ENCODE measurements around the gene PADI3.
"Not testable (repeated sequence)": the region's sequence is repeated elsewhere in the genome, so short reads cannot be mapped to it uniquely, and the experiment has no call there.

PADI3 gene

DNA sequence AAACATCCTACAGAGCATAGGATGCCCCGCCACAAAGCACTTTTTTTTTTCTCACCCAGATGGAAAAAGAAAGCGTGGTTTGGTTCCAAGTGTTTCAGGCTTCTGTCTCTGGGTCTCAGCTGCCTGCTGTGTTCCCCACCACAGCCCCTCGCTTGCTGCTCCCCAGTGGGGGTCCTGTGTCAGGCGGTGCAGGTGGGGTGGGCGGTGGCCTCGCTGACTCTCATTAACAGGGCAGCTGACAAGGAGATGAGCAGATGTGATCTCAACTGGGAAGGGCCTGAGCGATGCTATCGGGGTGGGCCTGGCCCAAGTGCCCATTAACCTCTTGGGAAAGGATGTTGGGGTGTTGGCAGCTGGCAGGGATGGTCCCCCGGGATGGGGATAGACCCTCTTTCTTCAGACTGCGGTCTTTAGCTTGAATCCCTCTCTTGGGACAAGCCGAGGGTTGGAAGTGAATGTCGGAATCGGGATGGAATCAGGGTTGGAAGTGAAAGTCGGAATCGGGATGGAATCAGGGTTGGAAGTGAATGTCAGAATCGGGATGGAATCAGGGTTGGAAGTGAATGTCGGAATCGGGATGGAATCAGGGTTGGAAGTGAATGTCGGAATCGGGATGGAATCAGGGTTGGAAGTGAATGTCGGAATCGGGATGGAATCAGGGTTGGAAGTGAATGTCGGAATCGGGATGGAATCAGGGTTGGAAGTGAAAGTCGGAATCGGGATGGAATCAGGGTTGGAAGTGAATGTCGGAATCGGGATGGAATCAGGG lies 7.7 kb upstream of the PADI3 start:
- not testable (repeated sequence) for DNase-seq (ENCODE audit: low spot score)

DNA sequence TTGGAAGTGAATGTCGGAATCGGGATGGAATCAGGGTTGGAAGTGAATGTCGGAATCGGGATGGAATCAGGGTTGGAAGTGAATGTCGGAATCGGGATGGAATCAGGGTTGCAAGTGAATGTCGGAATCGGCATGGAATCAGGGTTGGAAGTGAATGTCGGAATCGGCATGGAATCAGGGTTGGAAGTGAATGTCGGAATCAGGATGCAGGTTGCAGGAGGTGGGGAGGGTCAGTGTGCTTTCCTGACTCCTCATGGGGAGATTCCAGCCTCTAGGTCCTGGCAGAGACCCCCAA lies 7.2 kb upstream of the PADI3 start:
- DNase-seq (ENCODE audit: low spot score) = not testable (repeated sequence)

GRCh38 chr1:17243274-17243673 lies 5.6 kb upstream of the PADI3 start:
- no peak for DNase-seq (ENCODE audit: low spot score)

- no peak for DNase-seq (ENCODE audit: low spot score)
These were observed 3.8 kb upstream of the PADI3 start for GRCh38 chr1:17244821-17245740.

GRCh38 chr1:17245816-17246325 lies 3.0 kb upstream of the PADI3 start:
- DNase-seq (ENCODE audit: low spot score) = no peak

DNA sequence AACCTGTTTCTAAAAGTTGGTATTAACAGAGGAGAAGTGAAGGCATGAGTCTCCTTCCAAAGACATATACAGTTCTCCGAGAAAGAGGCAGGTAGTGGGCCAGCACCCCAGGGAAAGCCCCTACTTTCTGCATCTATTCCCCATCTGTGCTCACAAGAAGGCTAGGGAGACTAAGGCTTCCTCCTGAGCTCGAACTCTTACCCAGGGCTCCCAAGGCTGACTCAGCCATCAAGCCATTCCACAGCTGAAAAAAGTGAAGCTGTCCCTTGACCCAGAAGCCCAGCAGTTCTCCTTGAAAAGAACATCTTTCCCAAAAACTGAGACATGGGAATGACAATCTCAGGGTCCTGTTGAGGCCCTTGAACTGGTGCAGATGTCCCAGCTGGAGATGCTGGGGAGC lies 1.9 kb upstream of the PADI3 start:
- DNase-seq (ENCODE audit: low spot score) = no peak

- DNase-seq (ENCODE audit: low spot score) = no peak
These were observed 1.7 kb downstream of the PADI3 start for GRCh38 chr1:17250601-17251000.

DNA sequence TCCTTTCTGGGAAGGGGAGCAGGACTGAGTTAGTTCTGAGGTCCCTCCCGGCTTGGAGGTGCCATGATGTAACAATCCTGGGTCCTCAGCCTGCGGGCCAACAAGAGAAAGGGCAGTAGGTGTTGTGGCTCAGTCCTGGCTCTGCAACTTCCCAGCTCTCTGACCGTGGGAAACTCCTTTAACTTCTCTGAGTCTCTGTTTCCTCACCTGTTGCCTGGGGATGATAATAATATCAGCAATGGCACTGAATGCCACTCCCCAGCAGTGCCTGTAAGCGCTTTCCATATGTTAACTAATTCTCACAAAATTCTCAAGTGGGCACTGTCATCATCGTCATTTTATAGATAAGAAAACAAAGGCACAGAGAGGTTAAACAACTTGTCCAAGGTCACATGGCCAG lies 2.3 kb downstream of the PADI3 start:
- DNase-seq (ENCODE audit: low spot score) = no peak

- DNase-seq (ENCODE audit: low spot score) = no peak
These were observed 2.9 kb downstream of the PADI3 start for GRCh38 chr1:17251701-17252376.

GRCh38 chr1:17255336-17255735 lies 6.4 kb downstream of the PADI3 start:
- DNase-seq (ENCODE audit: low spot score) = no peak

DNA sequence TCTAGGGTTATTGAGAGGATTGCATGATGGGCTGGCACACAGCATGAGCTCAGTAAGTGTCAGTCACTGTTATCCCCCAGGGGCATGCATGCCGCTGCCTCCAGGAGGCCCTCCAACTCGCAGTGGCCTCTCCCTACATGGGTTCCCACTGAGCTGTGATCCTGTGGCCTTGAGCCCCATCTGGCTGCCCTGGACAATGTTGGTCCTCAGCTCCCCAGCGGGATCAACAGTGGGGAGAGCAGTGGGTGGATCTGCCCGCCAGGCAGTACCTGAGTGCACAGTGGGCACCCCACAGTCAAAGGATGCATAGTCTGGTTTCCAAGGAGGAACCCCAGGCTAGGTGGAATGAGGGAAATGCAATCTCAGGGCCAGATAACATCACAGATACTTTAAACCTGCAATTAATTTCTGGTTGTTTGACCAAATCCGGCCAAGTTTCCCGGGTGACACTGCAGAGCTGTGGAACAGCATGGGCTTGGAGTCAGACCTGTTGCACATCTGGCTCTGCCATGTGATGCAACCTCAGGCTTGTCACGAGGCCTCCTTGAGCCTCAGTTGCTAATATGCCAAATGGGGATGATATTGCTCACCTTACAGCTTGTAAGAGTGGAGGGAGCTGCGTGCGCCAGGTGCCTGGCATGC lies 9.3 kb downstream of the PADI3 start:
- no peak for DNase-seq (ENCODE audit: low spot score)

DNA sequence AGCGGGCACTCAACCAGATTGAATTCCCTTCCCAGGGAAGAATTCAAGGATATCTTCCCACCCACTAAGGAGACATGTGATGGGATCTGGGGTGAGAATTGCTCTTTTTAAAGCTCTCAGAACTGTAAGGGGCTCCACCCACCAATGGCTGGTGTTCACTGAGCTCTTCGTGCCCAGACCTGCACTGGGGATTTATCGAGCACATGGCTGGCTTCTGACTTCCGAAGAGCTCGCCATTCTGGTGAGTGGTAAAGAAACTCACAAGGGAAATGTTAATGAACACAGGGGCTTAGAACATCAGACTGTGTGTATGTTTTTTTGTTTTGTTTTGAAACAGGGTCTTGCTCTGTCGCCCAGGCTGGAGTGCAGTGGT lies 9.8 kb downstream of the PADI3 start:
- no peak for DNase-seq (ENCODE audit: low spot score)

DNA sequence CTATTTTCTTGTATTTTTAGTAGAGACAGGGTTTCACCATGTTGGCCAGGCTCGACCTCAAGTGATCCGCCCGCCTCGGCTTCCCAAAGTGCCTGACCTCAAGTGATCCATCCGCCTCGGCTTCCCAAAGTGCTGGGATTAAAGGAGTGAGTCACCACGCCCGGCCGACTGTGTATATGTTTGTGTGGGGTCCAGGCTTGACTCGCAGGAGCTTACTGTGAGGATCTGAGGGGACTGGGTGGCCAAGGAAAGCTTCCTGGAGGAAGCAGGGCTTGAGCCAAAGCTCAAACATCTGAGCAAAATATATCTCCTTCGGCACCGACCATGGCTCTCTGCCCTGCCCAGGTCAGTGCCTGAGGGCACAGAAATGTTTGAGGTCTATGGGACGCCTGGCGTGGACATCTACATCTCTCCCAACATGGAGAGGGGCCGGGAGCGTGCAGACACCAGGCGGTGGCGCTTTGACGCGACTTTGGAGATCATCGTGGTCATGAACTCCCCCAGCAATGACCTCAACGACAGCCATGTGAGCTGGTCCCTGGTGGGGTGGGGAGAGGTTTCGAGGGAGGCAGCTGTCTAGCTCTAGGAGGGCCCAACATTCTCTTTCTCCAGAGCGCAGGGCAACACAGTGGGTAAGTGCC lies 10.5 kb downstream of the PADI3 start:
- DNase-seq (ENCODE audit: low spot score) = no peak

DNA sequence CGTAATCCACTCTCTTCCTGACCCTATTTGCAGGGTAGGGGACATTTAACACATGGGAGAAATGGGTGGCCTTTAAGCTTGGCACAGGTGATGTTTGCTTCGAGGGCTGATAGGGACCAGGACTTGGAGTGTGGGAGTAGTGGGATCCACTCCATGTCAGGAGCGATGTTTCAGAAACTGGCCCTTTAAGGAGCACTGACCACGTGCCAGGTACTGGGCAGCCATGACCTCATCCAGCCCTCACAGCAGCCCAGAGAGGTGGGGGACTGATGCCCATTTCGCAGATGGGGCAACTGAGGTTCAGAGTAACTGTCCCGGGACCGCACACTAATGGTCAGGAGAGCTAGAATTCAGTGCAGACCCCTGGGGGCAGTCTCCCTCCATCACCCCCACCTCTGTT lies 11.4 kb downstream of the PADI3 start:
- DNase-seq (ENCODE audit: low spot score) = no peak

DNA sequence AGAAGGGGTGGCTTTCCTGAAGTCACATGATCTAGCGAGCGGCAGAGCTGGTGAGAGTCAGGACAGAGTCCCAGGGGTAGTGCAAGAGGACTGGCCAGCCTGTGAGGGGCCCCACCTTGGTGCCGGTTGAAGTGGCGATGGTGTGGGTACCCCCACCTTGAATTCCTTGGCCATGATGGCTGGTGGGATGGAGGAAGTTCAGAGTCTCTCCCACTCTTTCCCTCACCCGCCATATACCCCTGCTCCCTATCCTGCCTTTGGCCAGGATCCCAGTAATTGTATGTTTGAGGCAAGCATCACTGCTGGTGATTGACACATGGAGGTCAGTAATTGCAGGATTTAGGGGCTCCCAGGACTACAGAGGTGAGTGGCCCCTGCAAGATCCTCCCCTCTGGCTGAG lies 11.8 kb downstream of the PADI3 start:
- DNase-seq (ENCODE audit: low spot score) = no peak

DNA sequence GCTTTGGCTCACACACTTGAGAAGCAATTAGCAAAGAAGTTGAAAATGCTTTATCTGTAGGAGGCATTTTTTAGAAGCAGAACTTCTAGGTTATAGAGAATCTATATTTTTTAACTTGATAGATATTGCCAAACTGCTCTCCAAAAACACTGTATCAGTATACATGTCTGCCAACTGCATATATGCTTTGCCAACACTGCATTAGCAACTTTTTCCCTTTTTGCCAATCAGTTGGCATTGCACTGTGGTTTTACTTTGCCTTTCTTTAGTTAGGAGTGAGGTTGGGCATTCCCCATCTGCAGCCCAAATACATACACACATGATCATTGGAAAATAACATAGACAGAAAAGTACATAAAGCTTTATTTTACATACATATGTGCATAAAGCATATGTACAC lies 15.0 kb downstream of the PADI3 start:
- DNase-seq (ENCODE audit: low spot score) = no peak

GRCh38 chr1:17264470-17264869 lies 15.6 kb downstream of the PADI3 start:
- no peak for DNase-seq (ENCODE audit: low spot score)

GRCh38 chr1:17265162-17265561 lies 16.3 kb downstream of the PADI3 start:
- DNase-seq (ENCODE audit: low spot score) = no peak

- no peak for DNase-seq (ENCODE audit: low spot score)
These were observed 17.1 kb downstream of the PADI3 start for GRCh38 chr1:17265950-17266349.

DNA sequence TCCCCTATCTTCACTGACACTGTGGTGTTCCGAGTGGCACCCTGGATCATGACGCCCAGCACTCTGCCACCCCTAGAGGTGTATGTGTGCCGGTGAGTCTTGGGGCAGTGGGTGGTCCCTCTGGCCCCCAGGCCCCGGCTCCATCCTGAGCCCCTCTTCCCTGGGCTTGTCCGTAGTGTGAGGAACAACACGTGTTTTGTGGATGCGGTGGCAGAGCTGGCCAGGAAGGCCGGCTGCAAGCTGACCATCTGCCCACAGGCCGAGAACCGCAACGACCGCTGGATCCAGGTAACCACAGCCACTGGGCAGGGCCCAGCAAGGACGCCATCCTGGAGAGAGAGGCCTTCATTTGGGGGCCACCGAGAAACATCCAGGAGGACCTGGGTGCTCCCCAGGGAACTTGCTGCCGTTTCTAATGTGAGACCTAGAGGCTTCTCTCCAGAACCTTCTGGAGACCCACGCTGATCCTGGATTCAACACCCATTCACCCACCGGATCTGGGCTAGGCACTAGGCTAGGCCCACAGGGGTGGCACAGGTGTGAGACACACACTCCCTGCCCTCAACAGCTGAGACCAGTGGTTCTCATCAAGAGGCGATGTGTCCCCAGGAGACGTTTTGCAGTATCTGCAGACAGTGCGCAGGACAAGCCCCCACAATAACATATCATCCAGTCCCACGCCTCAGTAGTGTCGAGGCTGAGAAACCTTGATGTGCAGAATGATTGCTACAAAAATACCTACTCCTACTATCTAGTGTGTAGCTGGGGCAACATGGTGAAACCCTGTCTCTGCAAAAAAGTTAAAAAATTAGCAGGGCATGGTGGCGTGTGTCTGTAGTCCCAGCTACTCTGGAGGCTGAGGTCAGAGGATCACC lies 22.2 kb downstream of the PADI3 start:
- no peak for DNase-seq (ENCODE audit: low spot score)

DNA sequence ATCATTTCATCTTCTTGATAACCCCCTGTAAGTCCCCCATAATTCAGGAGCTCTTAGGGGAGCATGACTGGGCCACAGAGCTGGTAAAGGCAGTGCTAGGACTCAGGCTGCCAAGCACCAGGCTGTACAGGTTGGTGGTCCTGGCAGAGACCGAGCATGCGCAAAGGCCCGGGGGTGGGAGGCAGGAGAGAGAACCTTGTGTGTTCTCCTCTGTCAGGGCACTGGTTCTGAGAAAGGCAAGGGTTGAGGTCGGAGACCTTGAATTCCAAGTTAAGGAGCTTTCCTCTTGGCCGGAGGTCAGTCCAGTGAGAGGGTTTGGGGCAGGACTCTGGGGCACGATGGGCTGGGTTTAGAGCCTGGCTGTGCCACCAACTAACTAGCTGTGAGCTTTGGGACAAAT lies 23.2 kb downstream of the PADI3 start:
- no peak for DNase-seq (ENCODE audit: low spot score)

All from D341Med (cell line).